HG02970 (cell line): ENCODE measurements around the gene COA5.
"Not testable (repeated sequence)": the region's sequence is repeated elsewhere in the genome, so short reads cannot be mapped to it uniquely, and the experiment has no call there.

ENCODE experiments used
- ATAC-seq: cut with Tn5 transposase; IDR thresholded peaks from one replicate; pipeline ENCODE4 v1.9.1; 2021; ENCODE audit warnings: mild to moderate bottlenecking, moderate library complexity, moderate number of reproducible peaks; ENCODE audit not compliant: unreplicated experiment, low FRiP score

COA5 gene

GRCh38 chr2:98607104-98607503, 1.2 kb downstream of the COA5 start:
- ATAC-seq, result no peak

GRCh38 chr2:98606431-98606830, 1.9 kb downstream of the COA5 start:
- no peak for ATAC-seq

GRCh38 chr2:98605076-98605475, 3.2 kb downstream of the COA5 start:
- no peak for ATAC-seq

- ATAC-seq, result no peak
These were observed 3.8 kb downstream of the COA5 start for GRCh38 chr2:98604547-98604946.

- no peak for ATAC-seq
These were observed 6.7 kb downstream of the COA5 start for GRCh38 chr2:98601532-98602132.

- ATAC-seq, result no peak
These were observed 9.4 kb downstream of the COA5 start for GRCh38 chr2:98598781-98599428.

GRCh38 chr2:98594665-98595064, 13.6 kb downstream of the COA5 start:
- ATAC-seq, result not testable (repeated sequence)

GRCh38 chr2:98592565-98592964, 15.7 kb downstream of the COA5 start:
- ATAC-seq, result no peak

GRCh38 chr2:98589489-98589888, 18.8 kb downstream of the COA5 start:
- no peak for ATAC-seq

- ATAC-seq, result no peak
These were observed 19.4 kb downstream of the COA5 start for GRCh38 chr2:98588880-98589431.

- no peak for ATAC-seq
These were observed 21.7 kb downstream of the COA5 start for GRCh38 chr2:98586551-98587140.

GRCh38 chr2:98585386-98585785, 22.9 kb downstream of the COA5 start:
- no peak for ATAC-seq

- ATAC-seq, result no peak
These were observed 24.3 kb downstream of the COA5 start for GRCh38 chr2:98583816-98584618.

- no peak for ATAC-seq
These were observed 25.0 kb downstream of the COA5 start for GRCh38 chr2:98583276-98583675.

GRCh38 chr2:98582523-98582922, 25.8 kb downstream of the COA5 start:
- no peak for ATAC-seq

- ATAC-seq, result no peak
These were observed 27.5 kb downstream of the COA5 start for GRCh38 chr2:98580656-98581284.

GRCh38 chr2:98579926-98580325, 28.4 kb downstream of the COA5 start:
- ATAC-seq, result no peak

- ATAC-seq, result no peak
These were observed 30.1 kb downstream of the COA5 start for GRCh38 chr2:98578231-98578630.

GRCh38 chr2:98577313-98577712, 31.0 kb downstream of the COA5 start:
- ATAC-seq, result no peak

- no peak for ATAC-seq
These were observed 31.5 kb downstream of the COA5 start for GRCh38 chr2:98576666-98577312.
